Ishikawa (cell line): Measurements from ENCODE around the gene SLC9A1.

Experiments used
- EGR1 ChIP-seq: IDR thresholded peaks from 2 replicates; pipeline ENCODE4 v1.6.1; 2012
- EP300 ChIP-seq: IDR thresholded peaks from 2 replicates; pipeline ENCODE4 v1.6.1; 2012; ENCODE audit warnings: borderline replicate concordance
- FOXM1 ChIP-seq: IDR thresholded peaks from 2 replicates; pipeline ENCODE4 v1.6.1; 2012; ENCODE audit warnings: low read depth, borderline replicate concordance
- MAX ChIP-seq: IDR thresholded peaks from 2 replicates; pipeline ENCODE4 v1.6.1; 2012
- NFIC ChIP-seq: IDR thresholded peaks from 2 replicates; pipeline ENCODE4 v1.6.1; 2012
- RAD21 ChIP-seq: IDR thresholded peaks from 2 replicates; pipeline ENCODE4 v1.6.1; 2012; ENCODE audit warnings: low read depth
- REST ChIP-seq: IDR thresholded peaks from 2 replicates; pipeline ENCODE4 v1.6.1; 2012; ENCODE audit warnings: low read depth, mild to moderate bottlenecking
- TAF1 ChIP-seq: IDR thresholded peaks from 2 replicates; pipeline ENCODE4 v1.6.1; 2012; ENCODE audit warnings: low read depth, mild to moderate bottlenecking

- TF ChIP-seq EP300 (no peak), RAD21 (no peak), MAX (no peak), NFIC (no peak), EGR1 (no peak), REST (no peak), FOXM1 (no peak), TAF1 (no peak)
Observed at GRCh38 chr1:27201295-27201694, 46.4 kb upstream of the SLC9A1 start.
